ENCODE results near the gene MMD.
"Not testable (repeated sequence)": the region's sequence is repeated elsewhere in the genome, so short reads cannot be mapped to it uniquely, and the experiment has no call there.

Gene MMD

DNA sequence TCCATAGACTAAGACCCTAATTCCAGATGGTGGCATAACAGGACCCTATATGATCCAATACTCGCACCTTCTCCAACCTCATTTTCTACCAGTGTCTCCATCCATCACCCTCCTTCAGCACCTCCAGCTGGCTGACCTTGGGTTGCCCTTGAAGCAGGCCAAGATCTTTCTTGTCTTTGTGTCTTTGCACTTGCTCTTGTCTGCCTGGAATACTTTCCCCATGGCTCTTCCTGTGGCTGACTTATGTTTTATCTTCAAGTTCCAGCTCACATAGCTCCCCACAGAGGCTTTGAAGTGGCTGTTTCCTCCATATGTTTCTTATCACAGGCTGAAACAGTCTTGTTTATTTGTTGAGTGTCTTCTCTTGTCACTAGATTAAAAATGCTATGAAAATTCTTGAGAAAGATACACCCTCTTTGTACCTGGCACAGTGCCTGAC is 29.6 kb upstream of the MMD start:
- no peaks in the 10 kb centered on the region for H3K9me3 Mint-ChIP-seq
- DNase-seq (ENCODE audit: low spot score in 2 of 2) = no peak
- H3K4me1 Mint-ChIP-seq = no peaks in the 10 kb centered on the region
- no peak overlapping the region for H3K27ac Mint-ChIP-seq
- H3K4me3 Mint-ChIP-seq = no peak overlapping the region
- no peaks in the 10 kb centered on the region for H3K36me3 Mint-ChIP-seq
- peaks cover 11% of the 10 kb centered on the region for H3K27me3 Mint-ChIP-seq
- ATAC-seq (ENCODE audit: low read depth) = no peak

GRCh38 chr17:55450232-55450825 is 28.7 kb upstream of the MMD start:
- no peak overlapping the region for H3K4me3 Mint-ChIP-seq
- no peaks in the 10 kb centered on the region for H3K36me3 Mint-ChIP-seq
- H3K27ac Mint-ChIP-seq = no peak overlapping the region
- no peak for DNase-seq (ENCODE audit: low spot score in 2 of 2)
- ATAC-seq (ENCODE audit: low read depth) = no peak
- no peaks in the 10 kb centered on the region for H3K9me3 Mint-ChIP-seq
- no peaks in the 10 kb centered on the region for H3K4me1 Mint-ChIP-seq
- H3K27me3 Mint-ChIP-seq = peaks cover 7% of the 10 kb centered on the region

- no peaks in the 10 kb centered on the region for H3K36me3 Mint-ChIP-seq
- H3K27me3 Mint-ChIP-seq = peaks cover 6% of the 10 kb centered on the region
- H3K9me3 Mint-ChIP-seq = no peaks in the 10 kb centered on the region
- no peak overlapping the region for H3K4me3 Mint-ChIP-seq
- no peak for ATAC-seq (ENCODE audit: low read depth)
- peaks cover 7% of the 10 kb centered on the region for H3K4me1 Mint-ChIP-seq
- H3K27ac Mint-ChIP-seq = no peak overlapping the region
- no peak for DNase-seq (ENCODE audit: low spot score in 2 of 2)
These were observed 27.0 kb upstream of the MMD start for GRCh38 chr17:55448681-55449080.

GRCh38 chr17:55446581-55447205 is 25.1 kb upstream of the MMD start:
- H3K4me1 Mint-ChIP-seq = peaks cover 7% of the 10 kb centered on the region
- H3K27me3 Mint-ChIP-seq = peaks cover 4% of the 10 kb centered on the region
- no peaks in the 10 kb centered on the region for H3K36me3 Mint-ChIP-seq
- no peak for DNase-seq (ENCODE audit: low spot score in 2 of 2)
- no peak overlapping the region for H3K27ac Mint-ChIP-seq
- no peak overlapping the region for H3K4me3 Mint-ChIP-seq
- no peak for ATAC-seq (ENCODE audit: low read depth)
- H3K9me3 Mint-ChIP-seq = no peaks in the 10 kb centered on the region

- ATAC-seq (ENCODE audit: low read depth); H3K27me3 Mint-ChIP-seq; DNase-seq (ENCODE audit: low spot score in 2 of 2); H3K36me3 Mint-ChIP-seq; H3K4me1 Mint-ChIP-seq; H3K9me3 Mint-ChIP-seq; H3K4me3 Mint-ChIP-seq; H3K27ac Mint-ChIP-seq: not testable (repeated sequence)
These were observed 24.4 kb upstream of the MMD start for GRCh38 chr17:55446004-55446403.

DNA sequence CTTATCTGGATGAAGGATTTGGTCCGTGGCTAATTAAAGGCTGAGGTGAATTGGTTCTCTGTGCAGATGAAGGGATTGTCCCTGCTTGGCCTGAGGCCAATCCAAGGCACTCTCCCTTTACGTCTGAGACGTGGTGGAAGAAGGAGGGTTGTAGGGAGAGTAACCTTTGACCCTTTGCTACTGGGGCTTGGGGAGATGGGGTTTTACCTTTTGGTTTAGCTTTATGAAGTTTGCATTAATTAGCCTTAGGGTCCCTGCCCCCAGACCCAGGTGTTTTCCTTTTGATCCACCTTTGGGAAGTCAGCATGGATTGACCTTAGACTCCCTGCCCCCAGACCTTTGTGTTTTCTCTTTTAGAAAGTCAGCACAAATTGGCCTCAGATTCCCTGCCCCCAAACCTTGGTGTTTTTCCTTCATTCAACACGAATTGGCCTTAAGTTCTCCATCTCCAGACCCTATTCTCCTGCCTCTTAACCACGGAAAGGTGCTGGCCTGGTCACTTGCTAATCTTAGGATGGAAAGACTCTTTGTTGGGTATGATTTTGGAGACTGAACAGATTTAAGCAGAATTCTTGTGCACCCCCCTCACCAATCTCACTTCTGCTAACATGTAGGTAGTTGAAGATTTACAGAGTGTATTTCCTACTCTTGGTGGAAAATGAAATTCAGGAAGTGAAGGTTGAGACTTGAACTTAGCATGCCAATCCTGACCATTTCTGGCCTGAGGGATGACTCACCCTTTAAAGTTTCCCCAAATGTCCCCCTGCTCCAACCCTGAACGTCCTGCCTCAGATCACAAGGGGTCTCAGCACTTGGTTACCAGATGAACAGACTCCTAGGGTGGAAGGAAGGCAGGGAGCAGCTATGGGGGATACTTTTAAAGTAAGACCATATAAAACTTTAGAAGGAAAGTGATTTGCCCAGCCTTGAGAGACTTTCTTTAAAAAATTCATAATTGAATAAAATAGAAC is 23.1 kb upstream of the MMD start:
- H3K27ac Mint-ChIP-seq = no peak overlapping the region
- H3K36me3 Mint-ChIP-seq = no peaks in the 10 kb centered on the region
- peak; percentile 65 for ATAC-seq (ENCODE audit: low read depth)
- H3K9me3 Mint-ChIP-seq = no peaks in the 10 kb centered on the region
- no peak overlapping the region for H3K4me3 Mint-ChIP-seq
- peaks cover 7% of the 10 kb centered on the region for H3K4me1 Mint-ChIP-seq
- H3K27me3 Mint-ChIP-seq = no peaks in the 10 kb centered on the region
- DNase-seq (ENCODE audit: low spot score in 2 of 2) = no peak

- DNase-seq (ENCODE audit: low spot score in 2 of 2) (no peak), ATAC-seq (ENCODE audit: low read depth) (no peak)
- no peaks in the 10 kb centered on the region for H3K27me3 Mint-ChIP-seq
- H3K9me3 Mint-ChIP-seq = no peaks in the 10 kb centered on the region
- H3K36me3 Mint-ChIP-seq = no peaks in the 10 kb centered on the region
- H3K4me1 Mint-ChIP-seq = peaks cover 7% of the 10 kb centered on the region
- H3K27ac Mint-ChIP-seq = no peak overlapping the region
- no peak overlapping the region for H3K4me3 Mint-ChIP-seq
These were observed 22.3 kb upstream of the MMD start for GRCh38 chr17:55443904-55444303.

DNA sequence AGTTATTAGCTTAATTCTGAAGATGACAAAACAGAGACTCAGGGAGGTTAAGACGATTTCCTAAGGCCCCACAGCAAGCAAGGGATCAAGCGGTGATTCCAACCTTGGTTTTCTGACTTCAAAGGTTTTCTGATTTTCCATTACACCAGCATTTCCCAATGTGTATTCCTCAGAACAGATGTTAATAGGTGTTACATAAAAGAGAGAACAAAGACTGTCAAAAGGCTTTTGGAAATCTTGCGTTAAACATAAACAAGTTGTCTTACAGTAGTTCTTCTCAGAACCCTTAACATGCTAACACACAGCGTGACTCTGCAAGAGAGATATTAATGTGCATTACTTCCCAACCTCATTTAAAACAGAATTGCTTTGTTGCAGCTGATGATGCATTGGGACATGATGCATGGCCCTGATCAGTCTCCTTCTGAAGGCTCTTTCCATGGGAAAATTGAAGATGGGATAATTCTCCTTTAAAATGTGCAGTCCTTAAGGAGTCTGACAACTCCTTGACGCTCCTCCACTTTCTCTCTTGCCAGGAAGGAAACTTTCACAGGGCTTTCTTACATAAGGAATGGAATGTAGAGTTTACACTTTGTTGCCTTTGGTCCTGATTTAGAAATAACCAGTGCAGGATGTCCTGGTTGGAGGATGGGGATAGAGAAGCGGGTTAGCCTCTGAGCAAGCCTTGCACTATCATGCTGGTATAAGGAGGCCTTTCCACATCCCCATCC is 21.5 kb upstream of the MMD start:
- no peak for ATAC-seq (ENCODE audit: low read depth)
- Mint-ChIP-seq H3K4me1 (peaks cover 10% of the 10 kb centered on the region), H3K27ac (no peak overlapping the region), H3K9me3 (no peaks in the 10 kb centered on the region), H3K27me3 (no peaks in the 10 kb centered on the region), H3K36me3 (no peaks in the 10 kb centered on the region), H3K4me3 (no peak overlapping the region)
- no peak for DNase-seq (ENCODE audit: low spot score in 2 of 2)

GRCh38 chr17:55442462-55442861 is 20.8 kb upstream of the MMD start:
- no peak overlapping the region for H3K4me3 Mint-ChIP-seq

GRCh38 chr17:55441544-55441943 is 19.9 kb upstream of the MMD start:
- H3K9me3 Mint-ChIP-seq = no peaks in the 10 kb centered on the region
- H3K27ac Mint-ChIP-seq = no peak overlapping the region
- ATAC-seq (ENCODE audit: low read depth) (no peak), DNase-seq (ENCODE audit: low spot score in 2 of 2) (no peak)
- no peaks in the 10 kb centered on the region for H3K36me3 Mint-ChIP-seq
- H3K4me3 Mint-ChIP-seq = no peak overlapping the region
- no peaks in the 10 kb centered on the region for H3K27me3 Mint-ChIP-seq
- peaks cover 23% of the 10 kb centered on the region for H3K4me1 Mint-ChIP-seq

More at GRCh38 chr17:55442462-55442861, 20.8 kb upstream of the MMD start:
- ATAC-seq (ENCODE audit: low read depth) = no peak
- no peak for DNase-seq (ENCODE audit: low spot score in 2 of 2)
- Mint-ChIP-seq H3K27ac (no peak overlapping the region), H3K36me3 (no peaks in the 10 kb centered on the region), H3K27me3 (no peaks in the 10 kb centered on the region), H3K4me1 (peaks cover 16% of the 10 kb centered on the region), H3K9me3 (no peaks in the 10 kb centered on the region)

DNA sequence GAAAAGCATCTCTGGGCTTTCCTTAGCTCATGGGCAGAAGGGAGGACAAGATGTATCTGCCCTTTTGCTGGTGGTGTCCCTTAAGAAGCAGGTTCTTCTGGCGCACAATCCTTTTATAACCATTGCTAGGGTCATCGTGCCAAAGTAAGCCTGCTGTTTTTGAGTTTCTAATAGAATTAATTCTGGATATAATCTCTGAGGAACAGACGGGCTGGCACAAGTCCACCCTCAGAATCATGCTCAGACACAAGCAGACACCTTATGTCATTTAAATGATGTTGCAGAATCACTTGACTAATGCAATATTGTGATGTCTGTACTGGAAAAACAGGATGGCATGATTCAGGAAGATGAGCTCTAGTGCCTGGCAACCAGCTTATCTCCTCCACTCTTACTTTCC is 18.8 kb upstream of the MMD start:
- no peak for ATAC-seq (ENCODE audit: low read depth)
- no peak for DNase-seq (ENCODE audit: low spot score in 2 of 2)
- no peaks in the 10 kb centered on the region for H3K36me3 Mint-ChIP-seq
- no peaks in the 10 kb centered on the region for H3K9me3 Mint-ChIP-seq
- no peaks in the 10 kb centered on the region for H3K27me3 Mint-ChIP-seq
- H3K27ac Mint-ChIP-seq = no peak overlapping the region
- no peak overlapping the region for H3K4me3 Mint-ChIP-seq
- H3K4me1 Mint-ChIP-seq = peaks cover 30% of the 10 kb centered on the region

GRCh38 chr17:55437159-55437605 is 15.5 kb upstream of the MMD start:
- DNase-seq (ENCODE audit: low spot score in 2 of 2) = peak; percentile 49 to 67
- H3K36me3 Mint-ChIP-seq = no peaks in the 10 kb centered on the region
- H3K27me3 Mint-ChIP-seq = no peaks in the 10 kb centered on the region
- peaks cover 25% of the 10 kb centered on the region for H3K4me1 Mint-ChIP-seq
- H3K9me3 Mint-ChIP-seq = no peaks in the 10 kb centered on the region
- peak; percentile 99 for ATAC-seq (ENCODE audit: low read depth)
- peak overlapping the region; percentile 61 for H3K4me3 Mint-ChIP-seq
- H3K27ac Mint-ChIP-seq = peak overlapping the region; percentile 7

DNA sequence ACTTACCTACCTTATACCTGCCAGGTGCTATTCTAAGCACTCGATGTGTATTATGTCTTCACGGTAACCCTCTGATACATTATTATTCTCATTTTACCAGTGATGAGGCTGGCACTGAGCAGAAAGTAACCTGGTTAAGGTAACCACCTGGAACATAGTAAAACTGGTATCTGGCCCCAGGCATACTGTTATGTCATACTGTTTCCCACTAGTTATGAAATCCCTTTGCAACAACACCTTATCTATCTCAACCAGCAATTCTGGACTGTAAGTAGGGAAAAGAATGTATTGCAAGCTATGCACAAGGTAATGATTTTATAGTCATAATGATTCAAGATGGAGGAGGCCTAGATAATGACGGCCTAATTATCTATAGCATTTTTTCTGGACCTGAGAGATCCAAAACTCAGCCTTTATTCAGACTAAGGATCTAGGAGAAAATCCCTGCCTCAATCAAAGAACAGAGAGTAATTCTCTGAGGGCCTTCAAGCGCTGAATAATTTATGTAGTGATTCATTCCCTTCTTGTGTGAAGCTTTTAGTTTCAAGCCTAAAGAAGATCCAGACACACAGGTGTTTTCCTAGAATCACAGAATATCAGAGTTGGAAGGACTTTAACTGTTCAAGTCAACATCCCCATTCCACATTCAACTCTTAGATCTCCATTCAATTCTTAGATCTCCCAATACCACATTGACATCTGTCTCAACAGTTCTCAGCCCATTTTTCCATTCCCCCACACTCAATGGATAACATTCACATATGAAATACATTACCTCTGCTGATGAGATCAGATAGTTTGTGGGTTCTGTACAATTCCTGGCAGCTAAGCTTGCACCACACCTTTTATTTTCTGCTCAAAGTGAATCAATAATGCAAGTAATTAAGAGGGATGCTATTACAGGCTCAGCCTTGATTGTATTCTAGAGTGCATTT is 14.9 kb upstream of the MMD start:
- Mint-ChIP-seq H3K4me1 (peaks cover 25% of the 10 kb centered on the region), H3K36me3 (no peaks in the 10 kb centered on the region), H3K9me3 (no peaks in the 10 kb centered on the region), H3K27ac (peak overlapping the region; percentile 7), H3K27me3 (no peaks in the 10 kb centered on the region), H3K4me3 (peak overlapping the region; percentile 61)
- ATAC-seq (ENCODE audit: low read depth) (peak; percentile 3), DNase-seq (ENCODE audit: low spot score in 2 of 2) (no peak)

Measured in memory B cell (primary cell).